Fibroblast of skin of left biceps (primary cell): Measurements from ENCODE around the gene RBM7.

ENCODE experiments used
- DNase-seq, 2 experiments: peaks; one replicate each; pipeline ENCODE4 v3.0.0-alpha.2; 2013; ENCODE audit warnings: low read depth in 2 of 2

Gene RBM7, protein sequence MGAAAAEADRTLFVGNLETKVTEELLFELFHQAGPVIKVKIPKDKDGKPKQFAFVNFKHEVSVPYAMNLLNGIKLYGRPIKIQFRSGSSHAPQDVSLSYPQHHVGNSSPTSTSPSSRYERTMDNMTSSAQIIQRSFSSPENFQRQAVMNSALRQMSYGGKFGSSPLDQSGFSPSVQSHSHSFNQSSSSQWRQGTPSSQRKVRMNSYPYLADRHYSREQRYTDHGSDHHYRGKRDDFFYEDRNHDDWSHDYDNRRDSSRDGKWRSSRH

DNA sequence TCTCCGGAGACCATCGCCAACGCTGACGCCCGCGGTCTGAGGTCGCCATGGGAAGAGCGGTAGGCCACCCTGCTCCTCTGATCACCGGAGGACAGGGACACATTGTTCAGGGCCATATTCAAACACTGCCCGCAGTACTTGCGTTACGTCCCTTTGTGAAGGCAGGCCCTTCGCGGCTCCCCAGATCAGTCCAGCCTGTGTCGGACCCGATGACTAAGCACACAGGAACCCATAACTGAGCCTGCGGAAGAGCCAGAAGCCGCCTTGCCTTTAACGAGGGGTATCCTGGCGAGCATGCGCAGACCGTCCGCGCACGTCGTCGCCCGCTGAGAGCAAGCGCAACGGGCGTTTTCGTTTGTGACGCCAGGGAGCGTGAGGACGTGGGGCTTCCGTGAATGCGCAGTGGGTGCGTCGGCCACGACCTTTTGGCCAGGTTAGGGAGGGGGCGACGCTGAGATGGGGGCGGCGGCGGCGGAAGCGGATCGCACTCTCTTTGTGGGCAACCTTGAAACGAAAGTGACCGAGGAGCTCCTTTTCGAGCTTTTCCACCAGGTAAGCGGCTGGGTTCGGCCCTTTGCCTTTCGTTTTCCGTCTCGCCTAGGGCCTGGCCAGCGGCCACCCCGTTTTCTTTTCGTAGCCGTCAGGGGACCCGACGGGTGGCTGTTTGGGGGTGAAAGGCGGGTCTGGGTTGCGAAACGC, at the start of gene RBM7, which contains the start of gene C11orf71:
Gene RBM7, plus strand, starts transcription at position 451 of the 699 bp plus-strand sequence. Its CDS starts 6 bp downstream, at position 457.
Gene C11orf71, minus strand, starts transcription at position 296 of the 699 bp plus-strand sequence. Its CDS starts 180 bp downstream, at position 116.
- peak; percentile 98 for DNase-seq

DNA sequence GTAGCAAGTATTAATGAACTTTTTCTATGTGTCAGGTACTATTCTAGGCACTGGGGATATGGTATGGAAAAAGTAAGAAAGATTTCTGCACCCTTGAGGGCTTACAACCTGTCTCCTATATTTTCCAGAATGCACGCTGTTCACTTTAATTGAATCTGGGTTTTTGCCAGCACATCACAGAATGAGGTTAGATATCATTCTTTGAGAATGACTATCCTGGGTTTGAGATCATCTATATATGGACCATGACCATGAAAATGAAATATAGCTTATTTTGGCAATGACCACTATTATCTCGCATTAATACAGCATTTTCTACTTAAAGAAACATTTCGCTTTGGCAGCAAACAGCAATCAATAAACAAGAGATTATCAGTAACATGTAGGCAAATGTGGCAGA, 47.0 kb upstream of the RBM7 start:
- no peak for DNase-seq

DNA sequence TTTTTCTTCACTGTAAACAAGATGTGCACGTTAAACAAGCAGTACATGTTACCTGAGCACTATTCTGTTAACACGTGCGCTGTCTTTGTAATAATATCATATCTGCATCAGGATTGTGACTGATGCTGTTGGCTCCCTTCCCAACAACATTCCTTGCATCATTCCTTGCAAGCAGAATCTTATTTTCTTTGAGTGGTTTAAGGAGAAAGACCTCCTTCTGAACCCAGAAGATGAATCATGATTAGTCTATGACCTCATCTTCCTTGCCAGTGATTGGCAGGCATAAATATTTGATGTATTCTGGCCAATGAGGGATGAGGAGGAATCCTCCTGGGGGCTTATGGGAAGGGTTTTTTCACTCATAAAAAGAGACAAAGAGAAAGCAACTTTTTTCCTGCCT, 46.4 kb upstream of the RBM7 start:
- DNase-seq: peak; percentile 85 to 87

DNA sequence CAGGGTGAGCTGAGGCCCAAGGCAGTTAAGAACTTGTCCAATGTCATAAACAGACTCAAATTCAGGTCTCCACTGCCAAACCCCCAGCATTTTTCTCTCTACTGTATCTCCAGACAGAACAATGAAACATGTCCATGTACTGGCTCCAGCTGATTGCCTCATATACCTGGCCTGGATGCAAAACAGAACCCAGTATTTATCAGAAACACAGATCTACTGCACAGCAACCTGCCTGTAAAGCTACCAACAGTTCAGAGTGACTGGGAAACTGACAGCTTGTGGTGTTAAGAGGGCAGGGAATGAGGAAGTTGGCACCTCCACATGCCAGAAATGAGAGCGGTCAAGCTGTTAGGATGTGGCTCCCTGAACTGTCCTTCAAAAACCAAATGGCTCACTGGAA, 41.8 kb upstream of the RBM7 start:
- no peak for DNase-seq

DNA sequence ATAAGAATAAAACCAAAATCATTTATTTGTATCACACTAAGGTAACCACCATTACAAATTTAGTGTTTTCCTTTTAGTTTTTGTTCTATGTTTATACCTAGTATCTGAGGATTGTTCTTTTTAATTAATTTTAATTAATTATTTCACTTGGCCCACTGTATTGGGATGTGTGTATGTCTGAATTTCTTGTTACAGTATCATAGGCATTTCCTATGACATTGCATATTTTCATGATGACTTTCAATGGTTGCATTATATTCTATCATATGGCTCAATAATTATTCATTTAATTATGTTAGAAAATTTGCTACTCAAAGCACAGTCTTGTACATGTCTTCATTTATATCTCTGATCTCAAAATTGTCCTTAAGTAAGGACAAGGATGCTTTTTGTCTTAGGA, 41.1 kb upstream of the RBM7 start:
- DNase-seq: no peak

DNA sequence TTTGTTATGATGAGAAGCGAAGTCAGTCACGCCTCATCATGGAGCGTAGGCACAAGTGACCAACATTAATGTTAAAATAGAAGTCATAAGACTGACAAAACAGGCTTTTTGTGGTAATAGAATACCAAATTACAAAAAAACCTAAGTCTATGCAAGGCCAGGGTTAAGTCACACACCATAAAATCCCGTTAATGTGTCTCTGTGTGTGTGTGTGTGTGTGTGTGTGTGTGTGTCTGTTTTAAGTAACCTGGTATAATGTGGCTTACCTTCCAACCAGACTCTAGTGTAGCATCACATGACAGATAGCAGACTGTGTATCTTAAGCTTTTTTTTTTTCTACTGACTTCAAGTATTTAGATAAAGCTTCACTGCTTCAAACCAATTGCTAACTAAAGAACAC, 38.1 kb upstream of the RBM7 start:
- no peak for DNase-seq

DNA sequence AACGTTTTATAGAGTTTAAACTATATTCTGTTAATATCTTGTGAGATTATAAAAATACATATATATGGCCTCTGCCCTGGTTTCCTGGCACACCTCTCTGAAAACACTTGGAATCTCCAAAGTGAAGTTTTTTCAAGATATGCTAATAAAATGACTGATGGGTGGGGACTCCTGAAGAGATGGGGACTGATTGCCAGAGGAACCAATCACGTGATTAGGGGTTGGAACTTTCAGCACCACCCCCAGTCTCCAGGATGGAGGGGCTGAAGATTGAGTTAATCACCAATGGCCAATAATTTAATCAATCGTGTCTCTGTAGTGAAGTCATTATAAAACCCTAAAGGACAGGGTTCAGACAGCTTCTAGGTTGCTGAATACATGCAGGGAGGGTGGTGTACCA, 37.5 kb upstream of the RBM7 start:
- no peak for DNase-seq

DNA sequence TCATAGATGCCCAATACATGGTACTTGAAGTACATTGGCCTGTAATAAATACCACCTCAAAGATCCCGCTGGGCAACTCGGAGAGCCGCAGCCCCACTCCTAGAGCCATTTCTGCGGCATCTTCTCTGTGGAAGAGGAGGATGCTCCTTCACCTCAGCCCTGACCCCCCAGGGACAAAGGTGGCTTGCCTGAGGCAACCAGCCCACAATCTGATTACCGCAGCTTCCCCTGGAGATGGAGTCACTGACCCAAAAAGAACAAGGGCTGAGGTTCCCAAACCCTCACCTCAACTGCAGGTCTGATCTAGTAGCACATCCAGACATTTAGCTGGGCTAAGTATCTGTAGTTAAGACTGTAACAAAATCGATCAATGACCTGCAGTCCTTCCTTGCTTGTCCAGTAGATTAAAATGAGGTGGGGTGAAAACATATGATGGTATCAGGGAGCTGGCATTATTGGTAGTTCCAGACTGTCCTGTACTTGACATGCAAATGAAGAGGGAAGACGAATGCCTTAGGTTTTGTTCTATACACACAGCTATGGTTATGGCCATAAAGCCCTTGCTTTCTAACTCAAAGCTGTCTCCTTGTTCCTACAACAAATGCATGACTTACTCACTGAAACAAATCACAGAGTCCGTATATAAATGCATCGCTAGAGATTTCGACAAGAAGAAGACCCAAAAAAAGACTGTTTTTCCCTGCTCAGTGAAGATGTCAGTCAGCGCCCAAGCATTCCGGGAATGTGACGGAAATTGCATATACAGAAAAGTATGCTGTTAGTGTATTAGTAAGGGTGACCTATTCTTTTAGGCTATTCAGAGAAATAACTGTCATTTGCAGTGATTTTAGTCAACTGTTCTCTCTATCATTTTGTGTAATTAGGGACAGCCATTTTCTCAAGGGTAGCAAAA, 33.9 kb upstream of the RBM7 start:
- DNase-seq: peak; percentile 81 to 84

DNA sequence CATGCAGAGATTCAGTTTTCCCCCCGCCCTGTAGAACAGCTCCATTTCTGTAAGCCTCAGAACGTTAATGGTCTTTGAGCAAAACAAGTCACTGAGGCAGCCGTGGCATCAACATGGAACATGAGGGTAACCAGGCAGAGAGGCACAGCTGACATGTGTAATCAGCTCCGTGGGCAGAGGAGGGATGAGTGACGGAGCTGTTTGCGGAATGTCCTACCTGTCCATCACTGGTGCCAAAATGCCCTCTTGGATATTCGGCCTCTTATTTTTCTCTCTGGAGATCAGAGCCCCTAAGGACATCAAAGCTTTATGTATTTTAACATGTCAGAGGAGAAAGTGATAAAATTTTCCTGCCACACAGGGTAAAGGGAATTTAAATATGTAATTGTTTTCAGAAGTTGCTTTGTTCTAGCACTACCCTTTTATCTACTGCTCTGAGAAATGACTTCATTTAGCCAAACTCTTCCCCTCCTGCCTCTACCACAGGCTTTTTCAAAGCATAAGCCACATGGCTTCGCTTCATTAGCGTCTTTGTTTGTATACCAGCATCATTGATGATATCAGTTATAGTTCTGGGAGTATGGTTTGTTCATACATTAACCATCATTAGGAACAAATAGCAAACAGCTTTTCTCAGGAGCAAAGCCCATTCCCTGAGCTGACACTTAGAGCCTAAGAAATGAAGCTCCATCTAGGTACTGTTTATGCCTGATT, 33.1 kb upstream of the RBM7 start:
- no peak for DNase-seq

DNA sequence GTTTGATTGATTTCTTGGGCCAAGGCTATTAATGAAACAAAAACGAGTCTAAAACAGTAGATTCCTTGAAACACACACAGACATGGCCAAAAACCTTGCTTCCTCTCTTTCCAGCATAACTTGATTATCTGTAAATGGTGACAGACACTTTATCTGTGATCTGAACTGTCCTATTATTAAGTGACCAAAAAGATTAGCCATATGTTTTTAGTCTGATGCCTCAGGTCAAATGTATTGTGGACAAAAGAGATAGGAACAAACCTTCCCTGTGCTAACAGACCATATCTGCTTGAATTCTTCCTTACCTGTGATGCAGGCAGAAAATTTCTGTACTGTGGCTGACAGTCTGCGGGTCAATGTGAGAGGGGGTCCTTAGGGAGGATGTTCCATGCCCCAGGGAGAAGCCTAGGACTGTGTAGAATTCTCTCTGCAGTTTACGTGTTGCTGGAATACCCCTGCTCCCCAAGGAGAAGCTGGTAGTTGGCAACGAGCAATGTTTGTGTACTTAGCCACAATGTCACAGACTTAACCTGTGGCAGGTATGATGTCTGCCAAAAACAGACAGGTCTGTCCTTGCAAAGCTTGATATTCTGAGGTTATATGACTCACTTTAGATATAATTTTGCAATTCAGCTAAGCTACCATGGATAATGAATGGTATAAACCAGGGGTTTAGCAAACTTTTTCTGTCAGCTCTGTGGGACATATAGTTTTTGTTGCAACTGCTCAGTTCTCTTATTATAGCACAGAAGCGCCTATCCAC, 31.4 kb upstream of the RBM7 start:
- no peak for DNase-seq

DNA sequence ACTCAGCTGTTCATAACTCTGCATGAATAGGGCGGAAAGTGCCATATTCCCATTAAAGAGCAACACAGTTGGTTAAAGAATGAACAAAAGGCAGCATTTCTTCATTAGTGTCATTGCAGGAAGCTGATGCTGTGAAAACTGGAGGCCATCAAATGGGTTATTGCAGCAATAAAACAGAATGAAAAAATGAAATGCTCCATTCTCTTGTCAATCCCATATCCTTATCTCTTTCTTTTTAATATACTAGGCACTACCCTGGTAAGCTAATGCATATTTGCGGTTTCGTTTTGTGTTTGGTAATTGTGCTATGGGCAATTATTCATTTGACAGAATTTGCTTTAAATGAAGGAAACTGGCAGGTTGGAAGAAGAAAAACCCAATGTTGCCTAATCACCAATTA, 25.4 kb upstream of the RBM7 start:
- DNase-seq: no peak

DNA sequence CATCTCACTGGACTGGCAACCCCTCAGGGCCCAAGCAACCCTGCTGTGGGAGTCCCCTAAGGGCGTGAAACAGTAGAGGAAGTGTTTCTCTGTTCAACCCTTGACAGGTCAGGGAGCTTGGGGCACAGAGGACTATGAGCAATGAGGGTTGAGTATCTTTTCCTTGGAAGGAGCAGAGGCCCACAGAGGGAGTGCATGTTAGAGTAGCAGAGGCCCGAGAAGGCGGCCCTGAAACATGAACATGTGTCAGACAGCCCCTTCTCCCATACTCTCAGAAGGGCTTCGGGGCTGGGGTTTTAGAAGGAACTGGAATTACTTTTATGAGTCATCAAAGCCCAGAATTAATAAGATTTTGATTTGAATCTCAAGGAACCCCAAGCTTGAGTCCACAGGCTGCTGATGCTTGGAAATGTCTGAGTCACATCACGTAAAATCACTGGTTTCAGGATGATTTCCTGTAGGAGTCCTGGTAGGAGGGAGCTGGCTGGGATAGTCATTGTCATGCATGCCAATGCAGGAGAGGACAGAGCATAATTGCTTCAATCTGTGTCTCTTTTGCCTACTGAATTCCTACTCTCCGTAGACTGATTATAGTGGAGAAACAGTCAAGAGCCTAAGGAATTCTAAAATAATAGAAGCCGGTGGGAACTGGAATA, 22.7 kb upstream of the RBM7 start:
- peak; percentile 86 to 87 for DNase-seq

DNA sequence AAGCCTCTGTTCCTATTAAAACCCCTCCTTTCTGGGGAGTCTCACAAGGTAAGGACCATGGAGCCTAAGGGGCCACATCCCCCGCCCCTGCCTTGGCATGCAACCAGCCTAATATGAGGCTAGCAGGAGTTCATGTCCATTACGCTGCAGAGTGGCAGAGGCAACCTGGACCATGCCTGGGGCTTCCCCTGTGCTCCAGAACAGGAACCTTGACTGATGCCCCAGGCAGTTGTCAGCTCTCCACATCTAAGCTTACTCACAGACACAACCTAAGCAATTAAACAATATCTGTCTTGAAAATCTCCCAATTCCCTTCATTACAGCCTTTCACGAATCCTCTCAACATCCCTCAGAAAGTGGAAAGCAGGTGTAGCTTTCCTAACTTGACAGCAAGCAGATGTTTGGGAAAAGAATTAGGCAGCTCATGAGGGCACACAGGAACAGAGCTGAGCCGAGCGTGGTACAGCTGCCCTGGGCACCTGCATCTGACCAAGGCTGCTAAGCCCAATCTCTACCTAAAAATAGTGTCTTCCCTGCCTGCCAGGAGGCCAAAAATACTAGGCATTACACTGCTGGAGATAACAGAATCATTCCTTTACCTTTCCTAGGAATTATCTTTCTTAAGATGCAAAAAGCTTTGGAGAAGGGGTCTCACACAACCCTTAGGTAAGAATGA, 20.9 kb upstream of the RBM7 start:
- DNase-seq: no peak

DNA sequence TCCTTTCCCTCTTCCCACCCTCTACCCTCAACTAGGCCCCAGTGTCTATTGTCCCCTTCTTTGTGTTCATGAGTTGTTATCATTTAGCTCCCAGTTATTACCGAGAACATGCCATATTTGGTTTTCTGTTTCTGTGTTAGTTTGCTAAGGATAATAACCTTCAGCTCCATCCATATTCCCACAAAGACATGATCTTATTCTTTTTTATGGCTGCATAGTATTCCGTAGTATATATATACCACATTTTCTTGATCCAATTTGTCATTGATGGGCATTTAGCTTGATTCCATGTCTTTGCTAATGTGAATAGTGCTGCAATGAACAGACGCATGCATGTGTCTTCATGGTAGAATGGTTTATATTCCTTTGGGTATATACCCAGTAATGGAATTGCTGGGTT, 18.0 kb upstream of the RBM7 start:
- no peak for DNase-seq

DNA sequence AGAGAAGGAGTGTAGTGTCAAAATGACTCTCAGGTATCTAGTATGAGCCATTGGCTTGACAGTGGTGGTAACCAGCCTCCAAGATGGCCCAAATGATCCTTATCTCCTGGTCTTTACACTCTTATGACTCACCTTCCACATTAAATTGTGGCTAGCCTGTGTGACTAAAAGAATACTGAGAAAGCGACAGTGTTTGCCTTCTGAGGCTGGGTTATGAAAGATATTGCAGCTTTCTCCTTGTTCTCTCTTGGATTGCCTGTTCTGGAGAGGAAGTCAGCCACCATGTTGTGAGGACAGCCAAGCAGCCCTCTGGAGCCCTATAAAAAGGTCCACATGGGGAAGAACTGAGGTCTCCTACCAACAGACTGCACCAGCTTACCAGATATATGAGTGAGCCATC, 16.0 kb upstream of the RBM7 start:
- no peak for DNase-seq

DNA sequence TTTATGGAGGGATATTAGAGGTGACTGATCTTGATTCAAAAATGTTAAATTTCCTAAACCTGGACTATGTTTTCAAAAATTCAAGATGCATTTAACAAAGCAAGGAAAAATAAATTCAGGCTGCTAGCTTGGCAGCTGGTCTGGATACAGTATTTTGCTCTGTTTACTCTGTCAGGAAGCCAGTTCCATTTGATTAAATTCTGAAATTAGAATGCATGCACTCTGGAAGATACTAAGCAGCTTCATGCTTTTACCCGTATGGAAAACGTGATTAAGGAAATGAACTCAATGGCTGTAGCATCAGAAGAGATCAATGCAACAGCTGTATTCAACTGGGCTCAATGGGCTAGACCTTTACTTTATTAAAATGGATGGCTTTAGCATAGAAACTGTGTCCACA, 14.3 kb upstream of the RBM7 start:
- DNase-seq: no peak

DNA sequence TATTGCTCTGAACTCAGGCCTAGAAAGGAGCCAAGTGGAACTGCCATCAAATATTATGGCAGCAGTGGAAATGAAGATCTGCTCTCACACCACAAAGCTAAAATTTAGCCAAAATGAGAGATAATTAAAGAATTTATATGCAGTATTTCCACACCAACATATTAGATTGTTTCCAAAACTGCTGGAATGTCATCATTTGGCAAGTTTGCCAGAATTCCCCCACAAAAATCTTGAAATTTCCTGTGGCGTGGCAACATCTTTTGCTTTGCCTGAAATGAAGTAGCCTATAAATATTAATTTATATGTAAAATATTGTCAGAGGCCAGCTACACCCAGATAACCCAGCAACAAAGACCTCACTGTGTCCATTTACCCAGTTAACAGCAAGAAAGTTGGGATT, 13.9 kb upstream of the RBM7 start:
- DNase-seq: peak; percentile 23 to 36

DNA sequence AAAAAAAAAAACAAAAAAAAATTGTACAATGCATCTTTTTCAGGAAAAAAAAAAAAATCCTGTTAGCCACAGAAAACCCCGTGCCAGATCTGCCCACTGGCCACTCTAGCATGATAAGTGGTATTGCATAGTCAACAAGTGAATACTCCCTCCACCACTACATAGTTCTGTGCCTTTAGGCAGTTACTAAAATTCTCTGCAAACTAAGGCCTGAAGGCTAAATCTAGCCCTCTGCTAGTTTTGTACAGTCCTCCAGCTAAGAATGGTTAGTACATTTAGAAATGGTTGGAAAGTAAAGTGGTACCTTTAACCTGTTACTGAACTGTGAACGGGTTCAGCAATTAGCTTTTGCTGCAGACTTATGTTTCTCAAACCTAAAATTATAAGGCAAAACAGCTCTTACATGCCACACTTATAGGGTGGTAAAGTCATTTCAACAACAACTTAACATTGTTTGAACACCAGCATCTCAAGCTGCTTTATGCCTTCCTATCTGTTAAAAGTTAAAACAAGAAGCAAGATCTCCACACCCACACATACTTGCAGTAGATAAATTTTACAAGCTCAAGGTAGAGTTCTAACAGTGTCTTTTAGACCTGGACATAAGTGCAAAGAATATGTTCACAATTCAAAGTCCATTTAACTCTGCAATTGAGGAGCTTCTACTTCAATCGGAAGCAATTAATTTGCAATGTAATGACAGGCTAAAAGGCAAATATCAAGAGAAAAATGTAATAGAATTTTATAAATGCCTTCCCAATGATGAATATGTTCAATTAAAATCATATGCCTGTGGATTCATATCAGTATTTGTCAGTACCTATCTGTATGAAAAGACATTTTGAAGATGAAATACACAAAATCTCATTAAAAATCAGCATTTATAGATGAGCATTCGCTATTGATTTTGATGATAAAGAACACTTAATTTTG, 7.5 kb upstream of the RBM7 start:
- no peak for DNase-seq

DNA sequence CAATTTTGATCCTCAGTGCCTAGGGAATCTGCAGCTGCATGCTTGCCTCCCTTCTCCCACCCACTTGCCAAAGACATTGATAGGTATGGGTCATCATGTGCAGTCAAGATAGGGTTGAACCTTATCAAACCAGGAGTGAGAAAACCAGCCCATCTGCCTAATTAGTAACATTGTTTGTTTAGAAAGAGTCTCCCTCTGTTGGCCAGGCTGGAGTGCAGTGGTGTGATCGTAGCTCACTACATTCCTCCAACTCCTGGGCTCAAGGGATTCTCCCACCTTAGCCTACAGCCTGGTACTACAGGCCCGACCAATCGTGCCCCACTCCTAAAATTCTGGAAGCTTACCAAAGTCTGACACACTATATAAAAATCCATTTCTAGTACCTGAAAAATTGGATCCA, 4.7 kb upstream of the RBM7 start:
- DNase-seq: no peak
